ENCODE results near the gene WDFY3.

Gene WDFY3

GRCh38 chr4:84780719-84781118 is 185.8 kb downstream of the WDFY3 start:
- no peak for DNase-seq

GRCh38 chr4:84778041-84778440 is 188.4 kb downstream of the WDFY3 start:
- DNase-seq = no peak

- no peak for DNase-seq
These were observed 199.3 kb downstream of the WDFY3 start for GRCh38 chr4:84767168-84767567.

GRCh38 chr4:84753321-84753972 is 213.0 kb downstream of the WDFY3 start:
- DNase-seq = no peak

GRCh38 chr4:84751707-84752106 is 214.8 kb downstream of the WDFY3 start:
- DNase-seq = no peak

GRCh38 chr4:84750960-84751283 is 215.6 kb downstream of the WDFY3 start:
- DNase-seq = no peak

GRCh38 chr4:84750260-84750959 is 216.1 kb downstream of the WDFY3 start:
- no peak for DNase-seq

GRCh38 chr4:84740057-84740456 is 226.4 kb downstream of the WDFY3 start:
- DNase-seq = no peak

GRCh38 chr4:84738622-84739021 is 227.9 kb downstream of the WDFY3 start:
- no peak for DNase-seq

- no peak for DNase-seq
These were observed 228.8 kb downstream of the WDFY3 start for GRCh38 chr4:84737656-84738055.

GRCh38 chr4:84734037-84734436 is 232.5 kb downstream of the WDFY3 start:
- DNase-seq = no peak

GRCh38 chr4:84733343-84734033 is 233.0 kb downstream of the WDFY3 start:
- DNase-seq = no peak

- no peak for DNase-seq
These were observed 236.1 kb downstream of the WDFY3 start for GRCh38 chr4:84730375-84730774.

GRCh38 chr4:84727491-84727890 is 239.0 kb downstream of the WDFY3 start:
- no peak for DNase-seq

GRCh38 chr4:84726356-84726755 is 240.1 kb downstream of the WDFY3 start:
- no peak for DNase-seq

- no peak for DNase-seq
These were observed 243.8 kb downstream of the WDFY3 start for GRCh38 chr4:84722720-84723119.

GRCh38 chr4:84719115-84719514 is 247.4 kb downstream of the WDFY3 start:
- no peak for DNase-seq

GRCh38 chr4:84718699-84719098 is 247.8 kb downstream of the WDFY3 start:
- no peak for DNase-seq

GRCh38 chr4:84710548-84710947 is 255.9 kb downstream of the WDFY3 start:
- no peak for DNase-seq

- no peak for DNase-seq
These were observed 257.9 kb downstream of the WDFY3 start for GRCh38 chr4:84708406-84709135.

- no peak for DNase-seq
These were observed 260.2 kb downstream of the WDFY3 start for GRCh38 chr4:84706286-84706685.

GRCh38 chr4:84699001-84699671 is 267.4 kb downstream of the WDFY3 start:
- DNase-seq = no peak

- DNase-seq = no peak
These were observed 268.8 kb downstream of the WDFY3 start for GRCh38 chr4:84697615-84698201.

Data from activated CD4-positive, alpha-beta T cell treated with anti-CD3 and anti-CD28 coated beads for 1 hour (primary cell).